Effector memory CD8-positive, alpha-beta T cell (primary cell): Measurements from ENCODE around the gene TELO2.
A peak's percentile ranks its signal among the peaks of the same experiment; 100 is the strongest.

ENCODE experiments used
- ATAC-seq: fragments of 150-1000 bp; cut with Tn5 transposase; replicated peaks from 2 replicates; pipeline ENCODE4 v1.10.0; 2021; ENCODE audit warnings: mild to moderate bottlenecking, moderate library complexity
- DNase-seq, 3 experiments: peaks; one replicate each; pipeline ENCODE4 v3.0.0; 2021
- H3K27ac Mint-ChIP-seq, 2 donors: one replicate each; pipeline ENCODE4 v1.8.0; 2022; ENCODE audit warnings: mild to moderate bottlenecking in 2 of 2, mixed read lengths in 2 of 2, moderate library complexity in 2 of 2
- H3K27me3 Mint-ChIP-seq, 2 donors: one replicate each; pipeline ENCODE4 v1.8.0; 2022; ENCODE audit warnings: mixed read lengths in 2 of 2
- H3K36me3 Mint-ChIP-seq: one replicate; pipeline ENCODE4 v1.8.0; 2022; ENCODE audit warnings: mild to moderate bottlenecking, moderate library complexity, mixed read lengths; ENCODE audit not compliant: insufficient read depth
- H3K4me1 Mint-ChIP-seq, 2 donors: one replicate each; pipeline ENCODE4 v1.8.0; 2022; ENCODE audit warnings: low read depth in 2 of 2, mixed read lengths in 2 of 2
- H3K4me3 Mint-ChIP-seq, 2 donors: one replicate each; pipeline ENCODE4 v1.8.0; 2022; ENCODE audit warnings: mild to moderate bottlenecking in 2 of 2, mixed read lengths in 2 of 2, moderate library complexity in 2 of 2
- H3K9me3 Mint-ChIP-seq, 2 donors: one replicate each; pipeline ENCODE4 v1.8.0; 2022; ENCODE audit warnings: mixed read lengths in 2 of 2

The TELO2 gene

DNA sequence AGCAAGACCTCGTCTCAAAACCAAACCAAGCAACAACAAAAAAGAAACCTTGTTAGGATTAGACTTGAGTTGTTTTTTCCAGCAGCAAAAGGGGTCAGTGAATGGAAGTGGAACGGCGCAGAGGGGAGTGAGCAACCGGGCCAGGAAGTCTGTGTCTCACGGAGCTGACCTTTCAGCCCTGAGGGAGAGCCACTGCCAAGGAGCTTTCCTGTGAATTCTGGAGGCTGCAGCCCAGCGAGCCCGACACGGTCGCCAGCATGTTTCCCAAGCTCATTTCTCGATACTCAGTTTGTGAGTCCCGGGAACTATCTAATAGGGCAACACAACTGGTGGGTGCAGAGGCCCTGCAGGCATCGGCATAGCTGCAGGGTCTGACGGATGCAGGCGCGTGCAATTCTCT, 19.6 kb downstream of the TELO2 start:
- Mint-ChIP-seq H3K4me3 (no peak overlapping the region), H3K27ac (no peak overlapping the region)
- no peak for DNase-seq

DNA sequence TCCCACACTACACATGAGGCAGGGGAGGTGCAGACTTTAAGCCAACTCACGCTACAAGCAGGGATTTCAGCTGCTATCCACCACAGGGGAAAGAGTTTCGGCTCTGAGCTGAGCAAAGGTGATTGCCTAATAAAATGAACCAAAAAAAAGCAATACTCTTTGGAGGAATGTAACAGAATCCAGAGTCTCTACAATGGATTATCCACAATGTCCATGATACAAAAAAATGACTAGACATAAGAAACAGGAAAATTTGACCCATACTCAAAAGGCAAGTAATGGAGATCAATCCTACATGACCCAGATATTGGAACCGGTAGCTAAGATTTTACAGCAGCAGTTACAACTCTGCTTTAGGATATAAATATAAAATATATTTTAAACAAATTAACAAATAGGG, 21.3 kb downstream of the TELO2 start:
- H3K9me3 Mint-ChIP-seq: no peaks in the 10 kb centered on the region
- no peaks in the 10 kb centered on the region for H3K27me3 Mint-ChIP-seq
- peaks cover 8% of the 10 kb centered on the region for H3K36me3 Mint-ChIP-seq
- ATAC-seq (no peak), DNase-seq (no peak)
- no peak overlapping the region for H3K27ac Mint-ChIP-seq
- H3K4me1 Mint-ChIP-seq: no peaks in the 10 kb centered on the region
- H3K4me3 Mint-ChIP-seq: no peak overlapping the region

More for the DNA sequence above, 19.6 kb downstream of the TELO2 start:
- no peaks in the 10 kb centered on the region for H3K4me1 Mint-ChIP-seq
- peaks cover 9% of the 10 kb centered on the region for H3K36me3 Mint-ChIP-seq
- no peak for ATAC-seq
- no peaks in the 10 kb centered on the region for H3K27me3 Mint-ChIP-seq
- H3K9me3 Mint-ChIP-seq: no peaks in the 10 kb centered on the region

DNA sequence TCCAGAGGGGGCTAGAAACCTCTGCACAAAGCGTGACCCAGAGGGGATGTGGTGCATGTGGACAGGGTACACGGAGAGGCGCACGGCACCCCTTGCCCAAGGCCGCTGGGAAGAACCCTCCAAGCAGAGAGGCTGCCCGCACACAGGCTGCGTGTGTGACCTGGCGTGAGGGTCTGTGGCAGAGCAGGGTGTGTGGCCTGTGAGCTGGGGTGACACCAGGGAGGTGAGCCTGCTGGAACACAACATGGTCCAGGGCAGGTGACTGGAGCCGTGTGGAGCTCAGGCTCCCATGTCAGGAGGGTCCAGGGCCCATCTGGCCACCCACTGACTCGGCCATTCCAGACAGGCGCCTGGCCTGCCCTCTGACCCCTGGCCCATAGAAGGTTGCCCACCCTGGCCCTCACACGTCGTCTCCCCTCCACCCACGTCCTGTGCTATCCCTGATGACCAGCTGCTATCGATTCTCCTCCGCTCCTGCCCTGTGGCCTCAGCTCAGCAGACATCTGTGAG, 25.5 kb downstream of the TELO2 start:
- peaks cover 3% of the 10 kb centered on the region for H3K36me3 Mint-ChIP-seq
- H3K4me3 Mint-ChIP-seq: no peak overlapping the region
- ATAC-seq: no peak
- no peak for DNase-seq
- peak overlapping the region in 1 of 2 donors; percentile 10 for H3K27ac Mint-ChIP-seq
- no peaks in the 10 kb centered on the region for H3K9me3 Mint-ChIP-seq
- no peaks in the 10 kb centered on the region for H3K4me1 Mint-ChIP-seq
- no peaks in the 10 kb centered on the region for H3K27me3 Mint-ChIP-seq

DNA sequence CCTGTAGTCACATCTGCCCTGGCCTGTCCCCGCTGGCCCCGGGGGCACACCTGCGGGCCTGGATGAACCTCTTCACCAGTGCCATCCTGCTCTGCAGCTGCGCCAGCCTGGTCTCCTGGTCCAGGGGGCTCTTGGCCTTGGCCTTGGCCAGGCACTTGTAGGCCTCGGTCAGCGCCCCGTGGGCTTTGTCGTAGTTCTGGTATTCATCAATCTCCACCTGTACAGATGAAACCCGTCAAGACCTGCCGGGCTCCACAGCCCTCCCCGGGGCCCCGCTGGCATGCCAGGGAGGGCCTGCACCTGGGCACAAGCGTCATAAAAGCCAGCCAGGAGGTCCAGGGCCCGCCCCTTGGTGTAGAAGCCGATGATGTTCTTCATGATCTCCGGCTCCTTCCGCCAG, 26.7 kb downstream of the TELO2 start:
- H3K9me3 Mint-ChIP-seq: no peaks in the 10 kb centered on the region
- peaks cover 3% of the 10 kb centered on the region for H3K36me3 Mint-ChIP-seq
- H3K27me3 Mint-ChIP-seq: no peaks in the 10 kb centered on the region
- no peak overlapping the region for H3K27ac Mint-ChIP-seq
- no peaks in the 10 kb centered on the region for H3K4me1 Mint-ChIP-seq
- ATAC-seq: no peak
- H3K4me3 Mint-ChIP-seq: no peak overlapping the region
- no peak for DNase-seq

DNA sequence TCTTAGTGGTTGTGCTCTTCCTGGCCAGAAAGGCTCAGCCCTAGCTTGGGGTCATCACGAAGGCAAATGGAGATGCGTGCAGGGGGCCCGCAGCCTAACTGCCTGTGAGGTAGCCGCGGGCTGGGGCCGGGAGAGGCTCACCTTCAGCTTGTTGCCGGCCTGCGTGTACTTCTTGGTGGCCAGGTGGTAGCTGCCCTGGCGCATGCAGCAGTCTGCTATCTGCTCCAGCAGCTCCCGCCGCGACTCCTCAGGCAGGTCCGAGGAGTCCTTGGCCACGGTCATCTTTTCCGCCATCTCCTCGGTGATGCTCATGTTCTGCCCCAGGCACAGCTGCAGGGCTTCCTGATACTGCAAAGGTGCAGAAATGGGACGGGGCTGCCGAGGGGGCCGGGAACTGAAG, 27.3 kb downstream of the TELO2 start:
- peaks cover 3% of the 10 kb centered on the region for H3K36me3 Mint-ChIP-seq
- ATAC-seq: no peak
- H3K9me3 Mint-ChIP-seq: no peaks in the 10 kb centered on the region
- no peak for DNase-seq
- no peak overlapping the region for H3K4me3 Mint-ChIP-seq
- H3K4me1 Mint-ChIP-seq: no peaks in the 10 kb centered on the region
- H3K27ac Mint-ChIP-seq: no peak overlapping the region
- H3K27me3 Mint-ChIP-seq: no peaks in the 10 kb centered on the region

DNA sequence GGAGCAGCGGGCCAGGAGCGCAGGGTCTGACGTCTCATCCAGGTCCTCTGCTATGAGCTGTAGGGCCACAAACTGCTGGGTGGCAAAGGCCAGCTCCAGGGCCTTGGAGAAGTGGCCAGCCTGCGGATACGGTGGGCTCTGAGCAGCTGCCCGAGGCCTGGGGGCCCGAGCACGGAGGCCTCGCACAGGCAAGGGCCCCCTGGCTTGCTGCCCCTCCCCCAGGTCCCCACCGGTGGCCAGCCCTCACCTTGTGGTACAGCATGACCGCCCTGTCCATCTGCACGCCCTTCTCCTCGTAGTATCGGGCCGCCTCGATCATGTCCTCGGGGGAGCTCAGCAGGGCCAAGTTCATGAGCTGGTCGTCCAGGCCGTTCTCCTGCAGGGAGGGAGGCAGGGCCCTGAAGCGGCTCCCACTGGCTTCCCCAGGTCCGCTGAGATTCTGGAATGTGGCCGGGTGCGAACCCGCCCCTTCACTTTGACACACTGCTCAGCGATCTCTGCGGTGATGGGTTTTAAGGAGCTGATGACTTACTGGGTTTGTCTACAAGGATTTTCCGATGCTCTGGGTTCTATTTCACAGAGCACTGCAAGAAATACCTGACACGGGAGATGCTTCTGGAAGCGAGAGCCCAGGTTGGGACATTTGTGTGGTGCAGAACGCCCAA, 30.6 kb downstream of the TELO2 start:
- Mint-ChIP-seq H3K4me1 (peaks cover 6 to 10% of the 10 kb centered on the region in 2 donors), H3K27ac (no peak overlapping the region), H3K4me3 (no peak overlapping the region), H3K9me3 (no peaks in the 10 kb centered on the region), H3K27me3 (no peaks in the 10 kb centered on the region), H3K36me3 (peaks cover 5% of the 10 kb centered on the region)
- DNase-seq (no peak), ATAC-seq (no peak)

DNA sequence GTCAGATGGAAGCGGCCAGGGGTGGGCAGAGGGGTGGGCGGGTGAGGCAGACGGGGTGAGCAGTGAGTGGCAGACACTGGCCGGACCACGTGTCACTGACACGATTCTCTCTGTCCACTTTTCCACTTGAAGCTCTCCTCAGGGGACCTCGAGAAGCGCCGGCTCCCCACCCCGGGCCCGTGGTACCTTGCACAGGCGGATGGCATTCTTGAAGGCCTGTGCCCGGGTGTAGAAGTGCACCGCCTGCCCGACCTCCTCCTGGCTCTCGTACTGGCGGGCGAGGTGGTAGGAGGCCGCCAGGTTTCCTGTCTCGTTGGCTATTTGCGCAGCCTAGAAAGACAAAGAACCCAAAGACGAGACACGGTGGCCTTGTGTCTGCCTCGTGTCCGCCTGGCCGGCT, 31.2 kb downstream of the TELO2 start:
- H3K9me3 Mint-ChIP-seq: no peaks in the 10 kb centered on the region
- H3K36me3 Mint-ChIP-seq: peaks cover 5% of the 10 kb centered on the region
- ATAC-seq (no peak), DNase-seq (no peak)
- H3K27me3 Mint-ChIP-seq: no peaks in the 10 kb centered on the region
- peaks cover 6 to 10% of the 10 kb centered on the region in 2 donors for H3K4me1 Mint-ChIP-seq
- no peak overlapping the region for H3K4me3 Mint-ChIP-seq
- H3K27ac Mint-ChIP-seq: no peak overlapping the region

DNA sequence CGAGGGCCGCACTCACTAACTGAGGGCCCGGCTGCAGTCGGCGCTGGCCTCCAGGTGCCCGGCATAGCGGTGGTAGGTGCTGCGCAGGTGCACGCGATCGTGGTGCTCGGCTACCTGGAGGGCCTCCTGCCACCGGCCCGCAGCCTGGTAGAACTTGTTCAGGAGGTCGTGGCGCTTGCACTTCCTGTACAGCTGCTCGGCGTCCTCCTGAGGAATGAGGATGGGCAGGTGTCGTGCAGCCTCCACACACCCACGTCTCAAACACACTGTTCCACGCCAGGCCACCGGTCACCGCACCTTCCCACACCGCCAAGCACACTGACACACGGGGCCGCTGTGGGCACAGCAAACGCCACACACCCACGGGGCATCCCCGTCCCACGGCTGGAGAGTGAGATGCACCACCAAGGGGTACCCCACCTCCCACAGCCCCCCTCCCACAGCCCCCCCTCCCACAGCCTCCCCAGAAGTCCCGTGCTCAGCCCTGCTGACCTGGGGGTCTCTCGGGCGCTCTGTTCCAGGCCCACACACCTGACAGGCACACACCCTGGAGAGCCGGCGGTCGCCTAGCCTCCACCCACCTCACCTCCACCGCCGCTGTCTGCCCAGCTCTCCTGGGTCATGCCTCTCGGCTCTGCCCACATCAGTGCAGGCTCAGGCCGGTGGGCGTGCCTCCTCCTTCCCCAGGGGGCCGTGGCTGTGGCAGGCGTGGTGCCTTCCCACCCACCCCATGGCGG, 32.9 kb downstream of the TELO2 start:
- no peaks in the 10 kb centered on the region for H3K27me3 Mint-ChIP-seq
- H3K9me3 Mint-ChIP-seq: no peaks in the 10 kb centered on the region
- peaks cover 6 to 10% of the 10 kb centered on the region in 2 donors for H3K4me1 Mint-ChIP-seq
- H3K4me3 Mint-ChIP-seq: peak overlapping the region; percentile 60 to 70
- peak overlapping the region in 1 of 2 donors; percentile 23 for H3K27ac Mint-ChIP-seq
- ATAC-seq (peak; percentile 68), DNase-seq (no peak)
- peaks cover 5% of the 10 kb centered on the region for H3K36me3 Mint-ChIP-seq

DNA sequence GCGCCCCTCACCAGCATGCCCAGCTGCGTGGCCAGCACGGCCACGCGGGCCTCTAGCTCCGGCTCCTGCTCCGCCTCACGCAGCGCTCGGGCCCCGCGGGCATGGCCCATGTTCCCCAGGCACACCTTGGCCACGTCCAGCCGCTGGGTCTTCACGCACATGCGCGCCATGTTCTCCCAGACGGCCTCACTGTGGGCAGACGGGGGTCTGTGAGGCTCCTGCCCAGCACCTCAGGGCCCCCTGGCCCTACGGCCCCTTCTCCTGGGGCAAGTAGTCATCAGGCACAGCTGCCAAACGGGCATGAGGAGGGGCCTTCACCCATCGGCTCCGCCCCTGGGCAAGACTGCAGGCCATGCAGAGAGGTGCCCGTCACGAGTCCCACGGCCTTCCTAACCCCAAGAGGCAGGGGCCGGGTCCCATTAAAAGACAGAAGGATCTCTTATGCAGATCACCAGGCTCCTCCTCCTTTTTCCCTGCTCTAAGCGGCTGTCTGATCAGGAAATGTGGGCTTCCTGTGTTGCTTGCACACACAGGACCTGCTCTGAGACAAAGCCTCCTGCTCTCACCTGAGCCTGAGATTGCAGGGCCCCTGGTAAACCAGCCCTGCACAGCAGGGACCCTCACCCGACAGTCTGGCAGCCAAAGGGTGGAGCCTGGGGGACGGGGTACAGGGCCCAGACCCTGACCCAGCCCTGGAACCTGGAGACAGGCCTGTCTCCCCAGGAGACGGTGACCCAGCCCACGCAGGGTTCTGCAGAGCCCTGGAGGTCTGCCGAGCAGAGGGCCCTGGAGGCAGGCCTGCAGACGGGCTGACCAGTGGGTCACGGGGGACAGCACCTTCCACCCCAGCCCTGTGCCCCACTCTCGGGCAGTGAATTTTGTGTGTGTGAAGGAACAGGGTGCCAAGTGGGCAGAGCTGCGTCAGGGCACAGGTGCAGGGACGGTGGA, 33.7 kb downstream of the TELO2 start:
- Mint-ChIP-seq H3K27ac (peak overlapping the region; percentile 23 to 46), H3K27me3 (no peaks in the 10 kb centered on the region), H3K36me3 (peaks cover 5% of the 10 kb centered on the region), H3K4me1 (peaks cover 6 to 12% of the 10 kb centered on the region in 2 donors), H3K9me3 (no peaks in the 10 kb centered on the region), H3K4me3 (peak overlapping the region; percentile 60 to 70)
- peak in 1 of 3 experiments; percentile 19 for DNase-seq
- ATAC-seq: peak; percentile 72

DNA sequence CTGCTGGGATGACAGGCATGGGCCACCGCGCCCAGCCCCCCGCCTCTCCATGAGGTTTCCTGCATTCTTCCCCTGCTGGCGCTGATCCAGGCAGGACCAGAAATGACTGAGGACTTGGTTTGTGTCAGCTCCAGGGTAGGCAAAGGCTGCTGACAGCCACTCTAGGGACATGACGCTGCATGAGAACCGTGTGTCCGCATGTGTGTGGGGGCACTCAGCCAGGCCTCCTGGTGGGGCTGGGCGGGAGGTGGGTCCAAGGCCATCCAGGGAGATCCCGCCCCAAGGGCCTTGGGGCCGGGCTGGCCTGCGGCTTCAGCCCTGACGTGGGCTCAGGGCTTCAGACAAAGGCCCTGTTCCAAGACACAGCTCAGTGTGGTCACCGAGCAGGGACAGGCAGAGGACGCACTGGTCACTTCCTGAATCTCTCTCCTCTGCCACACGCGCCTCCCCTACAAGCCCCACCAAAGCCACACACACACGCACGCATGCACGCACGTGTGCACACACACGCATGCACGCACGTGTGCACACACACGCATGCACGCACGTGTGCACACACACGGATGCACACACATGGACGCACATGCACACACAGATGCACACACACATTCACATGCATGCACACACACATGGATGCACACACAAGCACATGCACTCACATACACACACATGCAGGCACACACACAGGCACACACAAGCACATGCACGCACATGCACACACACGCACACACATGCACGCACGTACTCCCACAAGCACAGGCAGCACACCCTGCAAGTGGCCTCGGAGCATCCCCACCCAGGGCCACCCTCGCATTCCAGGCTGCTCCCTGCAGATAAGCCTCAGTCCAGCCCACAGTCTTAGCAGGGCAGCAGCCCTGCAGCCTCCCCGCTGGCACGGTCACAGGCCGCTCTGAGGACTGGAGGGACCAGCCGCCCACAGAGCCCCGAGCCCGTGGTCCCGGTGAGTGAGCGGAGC, 35.0 kb downstream of the TELO2 start:
- no peak overlapping the region for H3K4me3 Mint-ChIP-seq
- no peak for DNase-seq

DNA sequence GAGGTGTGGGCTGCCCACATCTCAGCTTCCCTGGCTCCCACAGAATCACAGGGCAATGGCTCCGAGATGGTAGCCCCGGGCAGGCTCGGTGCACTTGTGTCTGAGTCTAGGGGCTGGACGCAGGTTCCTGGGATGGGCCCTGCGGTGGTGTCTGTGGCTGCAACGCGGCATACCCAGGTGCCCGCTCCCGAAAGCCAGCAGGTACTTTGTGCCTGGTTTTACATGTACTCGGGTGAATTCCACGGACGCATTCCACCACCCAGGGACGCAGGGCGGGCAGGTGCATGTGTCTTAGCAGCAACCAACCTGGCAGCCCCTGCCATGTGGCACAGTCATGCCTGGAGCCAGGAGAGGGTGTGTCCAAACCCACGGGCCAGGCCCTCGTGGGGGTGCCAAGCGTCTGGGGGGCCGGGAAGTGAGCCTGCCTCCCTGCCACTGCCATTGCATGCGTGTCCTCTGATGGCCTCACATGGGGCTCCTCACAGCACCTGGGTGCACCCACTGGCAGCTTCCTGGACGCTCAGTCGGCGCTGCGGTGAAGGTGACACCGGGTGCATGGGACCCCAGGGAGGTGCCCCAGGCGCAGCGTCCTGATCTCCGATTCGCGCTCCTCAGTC, 35.9 kb downstream of the TELO2 start:
- ATAC-seq: no peak
- no peak for DNase-seq
- Mint-ChIP-seq H3K27ac (no peak overlapping the region), H3K27me3 (no peaks in the 10 kb centered on the region), H3K36me3 (peaks cover 8% of the 10 kb centered on the region), H3K4me3 (no peak overlapping the region), H3K9me3 (no peaks in the 10 kb centered on the region), H3K4me1 (peaks cover 6 to 18% of the 10 kb centered on the region in 2 donors)

More for the DNA sequence above, 35.0 kb downstream of the TELO2 start:
- Mint-ChIP-seq H3K9me3 (no peaks in the 10 kb centered on the region), H3K27me3 (no peaks in the 10 kb centered on the region), H3K36me3 (peaks cover 6% of the 10 kb centered on the region), H3K4me1 (peaks cover 6 to 15% of the 10 kb centered on the region in 2 donors), H3K27ac (no peak overlapping the region)
- ATAC-seq: no peak

DNA sequence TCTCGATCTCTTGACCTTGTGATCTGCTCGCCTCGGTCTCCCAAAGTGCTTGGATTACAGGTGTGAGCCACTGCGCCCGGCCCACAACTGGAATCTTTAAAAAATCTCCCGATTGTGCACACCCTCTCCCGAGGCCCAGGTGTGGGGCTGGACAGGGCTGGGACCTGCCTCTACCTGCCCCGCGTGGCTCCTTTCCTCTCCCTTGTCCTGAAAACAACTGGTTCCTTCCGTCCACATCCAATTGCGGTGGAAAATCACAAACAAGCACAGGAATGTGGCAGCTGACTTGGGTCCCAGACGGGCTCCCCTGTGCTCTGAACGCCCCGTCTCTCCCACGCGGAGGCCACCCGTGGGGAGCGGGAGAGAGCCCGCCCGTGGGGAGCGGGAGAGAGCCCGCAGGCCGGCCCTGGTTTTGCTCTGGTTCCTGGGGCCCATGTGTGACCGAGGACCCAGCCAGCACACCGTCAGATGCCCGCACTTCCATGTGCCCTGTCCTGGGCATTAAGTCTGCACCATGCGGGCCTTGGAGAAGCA, 37.3 kb downstream of the TELO2 start:
- H3K4me1 Mint-ChIP-seq: peaks cover 16 to 28% of the 10 kb centered on the region in 2 donors
- DNase-seq (no peak), ATAC-seq (no peak)
- H3K9me3 Mint-ChIP-seq: no peaks in the 10 kb centered on the region
- no peak overlapping the region for H3K4me3 Mint-ChIP-seq
- peak overlapping the region in 1 of 2 donors; percentile 68 for H3K27ac Mint-ChIP-seq
- H3K27me3 Mint-ChIP-seq: no peaks in the 10 kb centered on the region
- peaks cover 15% of the 10 kb centered on the region for H3K36me3 Mint-ChIP-seq
